ENCODE measurements around the gene PRKCA. TPM values are rescaled to one million over a fixed set of nuclear protein-coding genes. Genes with fewer than 3 reads are reported as not detected.

PRKCA gene
- total and polyA plus RNA-seq, 10 of the 15 experiments (the other 5 are each of a cell fraction or from before 2014, with no cell fraction given) = 0.11 to 14.6 (median 0.72) TPM

DNA sequence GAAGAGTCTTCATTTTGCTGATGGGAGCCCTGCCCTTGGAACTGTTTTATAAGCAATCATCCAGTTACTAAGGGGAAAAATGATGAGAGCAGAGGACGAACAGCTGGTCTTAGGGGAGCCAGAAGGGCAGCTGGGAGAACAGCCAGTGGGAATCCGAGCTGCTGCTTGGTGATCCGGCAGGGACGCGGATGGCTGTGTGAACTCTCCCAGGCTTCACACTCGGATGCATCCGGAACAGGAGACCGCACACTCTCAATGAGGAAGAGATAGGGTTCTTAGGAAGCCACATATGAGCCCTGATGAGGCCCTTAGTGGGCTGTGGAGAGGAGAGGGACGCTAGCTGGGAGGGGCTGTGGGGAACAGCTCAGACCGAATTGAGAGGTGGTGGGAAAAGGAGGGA is 527.5 kb downstream of the PRKCA start:
- in situ Hi-C loops (cut with MboI) = no loop called here
- RAD21 ChIA-PET (ENCODE audit: unreplicated experiment) = no interaction called here

GRCh38 chr17:66830451-66830850 is 528.0 kb downstream of the PRKCA start:
- Histone ChIP-seq H3K36me3 (ENCODE audit: control insufficient read depth in 2 of 2, insufficient read depth in 2 of 2, low read length in 1 of 2) (no peaks in the 10 kb centered on the region), H3K27ac (ENCODE audit: control insufficient read depth, insufficient read depth) (no peak overlapping the region), H3K79me2 (ENCODE audit: control insufficient read depth, insufficient read depth, low read length) (no peaks in the 10 kb centered on the region), H3K4me2 (ENCODE audit: control insufficient read depth, insufficient read depth) (no peak overlapping the region), H3K9ac (ENCODE audit: control insufficient read depth, insufficient read depth, low read length) (no peak overlapping the region), H3K27me3 (replicated peaks in 1 of 2; ENCODE audit: control insufficient read depth in 2 of 2, insufficient read depth in 2 of 2, low read length in 1 of 2) (peaks cover 0 to 3% of the 10 kb centered on the region in 2 experiments; a peak in 2 of 4 replicates), H4K20me1 (ENCODE audit: control insufficient read depth, insufficient read depth) (no peaks in the 10 kb centered on the region), H2AFZ (ENCODE audit: control insufficient read depth, low read depth, low read length) (no peak overlapping the region), H3K4me3 (no peak overlapping the region), H3K4me1 (ENCODE audit: control insufficient read depth, insufficient read depth, low read length) (no peaks in the 10 kb centered on the region), H3K9me3 (replicated peaks; ENCODE audit: control insufficient read depth, insufficient read depth, low read length) (no peaks in the 10 kb centered on the region; the same call in 2 of the 3 replicates)
- SMC1A ChIA-PET (ENCODE audit: uncharacterized antibody, unreplicated experiment) = no interaction called here
- WGBS (ENCODE audit: insufficient coverage, insufficient replicate concordance, low lambda C conversion rate, missing lambda C conversion rate) = 13% methylated on average over 4 of the region's 4 CpGs
- intact Hi-C loops (cut with micrococcal nuclease; ENCODE audit: unreplicated experiment) = no loop called here
- in situ Hi-C loops (cut with MboI) = no loop called here
- ATAC-seq = no peak
- no peak for DNase-seq (ENCODE audit: low read depth, low spot score)
- FAIRE-seq = no peak
- RAD21 ChIA-PET (ENCODE audit: unreplicated experiment) = no interaction called here
- no TSS peak for BruUV-seq (replicated peaks)
- POLR2A ChIA-PET = interaction anchor here (0.7 kb wide), 1 partner anchor 308 kb away, joined by 5 read pairs; no protein-coding TSS in a partner anchor
- CTCF ChIA-PET = no interaction called here
- TF ChIP-seq EED (IDR thresholded peaks at IDR 0.05; ENCODE audit: low read depth) (no peak), NFXL1 (IDR thresholded peaks at IDR 0.05; ENCODE audit: borderline replicate concordance) (no peak), MEF2A (IDR thresholded peaks at IDR 0.05; ENCODE audit: insufficient read depth, low read depth, low read length) (no peak), RAD51 (IDR thresholded peaks at IDR 0.05) (no peak), NRF1 (conservative IDR thresholded peaks at IDR 0.05; ENCODE audit: low read depth, low read length) (no peak), ZBTB11 (CRISPR knock-in tag; IDR thresholded peaks at IDR 0.05) (no peak), PML (IDR thresholded peaks at IDR 0.05; ENCODE audit: low read length) (no peak)
- TF ChIP-seq, protein P1, sequence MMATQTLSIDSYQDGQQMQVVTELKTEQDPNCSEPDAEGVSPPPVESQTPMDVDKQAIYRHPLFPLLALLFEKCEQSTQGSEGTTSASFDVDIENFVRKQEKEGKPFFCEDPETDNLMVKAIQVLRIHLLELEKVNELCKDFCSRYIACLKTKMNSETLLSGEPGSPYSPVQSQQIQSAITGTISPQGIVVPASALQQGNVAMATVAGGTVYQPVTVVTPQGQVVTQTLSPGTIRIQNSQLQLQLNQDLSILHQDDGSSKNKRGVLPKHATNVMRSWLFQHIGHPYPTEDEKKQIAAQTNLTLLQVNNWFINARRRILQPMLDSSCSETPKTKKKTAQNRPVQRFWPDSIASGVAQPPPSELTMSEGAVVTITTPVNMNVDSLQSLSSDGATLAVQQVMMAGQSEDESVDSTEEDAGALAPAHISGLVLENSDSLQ (IDR thresholded peaks at IDR 0.05) = no peak

More for the DNA sequence above, 527.5 kb downstream of the PRKCA start:
- TF ChIP-seq USF2 (IDR thresholded peaks at IDR 0.05; ENCODE audit: borderline replicate concordance, low read depth, low read length) (no peak), MYB (IDR thresholded peaks at IDR 0.05; ENCODE audit: borderline replicate concordance, low read depth, low read length) (no peak), SUPT20H (IDR thresholded peaks at IDR 0.05; ENCODE audit: borderline replicate concordance, control insufficient read depth, low read depth, low read length) (no peak)
- no peaks in the 10 kb centered on the region; the same call in 2 of the 3 replicates for H3K9me3 ChIP-seq (replicated peaks; ENCODE audit: control insufficient read depth, insufficient read depth, low read length)
- no peak for DNase-seq (ENCODE audit: low read depth, low spot score)
- H2AFZ ChIP-seq (ENCODE audit: control insufficient read depth, low read depth, low read length) = no peak overlapping the region
- intact Hi-C loops (cut with micrococcal nuclease; ENCODE audit: unreplicated experiment) = no loop called here
- H4K20me1 ChIP-seq (ENCODE audit: control insufficient read depth, insufficient read depth) = no peaks in the 10 kb centered on the region
- ChIA-PET CTCF (no interaction called here), SMC1A (ENCODE audit: uncharacterized antibody, unreplicated experiment) (no interaction called here), POLR2A (no interaction called here)
- peaks cover 0 to 3% of the 10 kb centered on the region in 2 experiments; a peak in 2 of 4 replicates for H3K27me3 ChIP-seq (replicated peaks in 1 of 2; ENCODE audit: control insufficient read depth in 2 of 2, insufficient read depth in 2 of 2, low read length in 1 of 2)
- no peak for FAIRE-seq
- H3K27ac ChIP-seq (ENCODE audit: control insufficient read depth, insufficient read depth) = no peak overlapping the region
- no peak overlapping the region for H3K4me3 ChIP-seq
- H3K4me2 ChIP-seq (ENCODE audit: control insufficient read depth, insufficient read depth) = no peak overlapping the region
- no peaks in the 10 kb centered on the region for H3K36me3 ChIP-seq (ENCODE audit: control insufficient read depth in 2 of 2, insufficient read depth in 2 of 2, low read length in 1 of 2)
- H3K79me2 ChIP-seq (ENCODE audit: control insufficient read depth, insufficient read depth, low read length) = no peaks in the 10 kb centered on the region
- no peaks in the 10 kb centered on the region for H3K4me1 ChIP-seq (ENCODE audit: control insufficient read depth, insufficient read depth, low read length)
- no TSS peak for BruUV-seq (replicated peaks)
- no peak for ATAC-seq
- H3K9ac ChIP-seq (ENCODE audit: control insufficient read depth, insufficient read depth, low read length) = no peak overlapping the region
- 5% methylated on average over 8 of the region's 10 CpGs for WGBS (ENCODE audit: insufficient coverage, insufficient replicate concordance, low lambda C conversion rate, missing lambda C conversion rate)

All from GM12878 (cell line).